Mesenchymal stem cell (in vitro differentiated cells and primary cell): ENCODE results near the gene MATN3.

Source experiments
- DNase-seq: peaks from one replicate; pipeline ENCODE4 v3.0.0-alpha.2; 2013
- H2AFZ ChIP-seq: one replicate; pipeline ENCODE4 v1.6.1; 2013; ENCODE audit warnings: low read depth, mild to moderate bottlenecking, control low read depth, inconsistent platforms, low read length, moderate library complexity
- H2AK5ac ChIP-seq: 2 replicates; pipeline ENCODE4 v1.6.1; 2013; ENCODE audit warnings: low read length, moderate library complexity, mild to moderate bottlenecking, inconsistent platforms; ENCODE audit not compliant: severe bottlenecking
- H2BK120ac ChIP-seq: one replicate; pipeline ENCODE4 v1.6.1; 2013; ENCODE audit warnings: low read depth, mild to moderate bottlenecking, inconsistent platforms, low read length, moderate library complexity
- H2BK12ac ChIP-seq, 2 experiments: one replicate each; pipeline ENCODE4 v1.6.1; 2013; ENCODE audit warnings: inconsistent platforms in 2 of 2, low read length in 2 of 2, mild to moderate bottlenecking in 2 of 2, moderate library complexity in 2 of 2, control low read depth in 1 of 2
- H2BK15ac ChIP-seq: one replicate; pipeline ENCODE4 v1.6.1; 2013; ENCODE audit warnings: mild to moderate bottlenecking, low read depth, inconsistent platforms; ENCODE audit not compliant: poor library complexity, severe bottlenecking
- H2BK5ac ChIP-seq: 2 replicates; pipeline ENCODE4 v1.6.1; 2013; ENCODE audit warnings: low read depth, mild to moderate bottlenecking, low read length, control low read depth, inconsistent platforms; ENCODE audit not compliant: poor library complexity, severe bottlenecking
- H3K14ac ChIP-seq, 2 experiments: one replicate each; pipeline ENCODE4 v1.6.1; 2013; ENCODE audit warnings: inconsistent platforms in 2 of 2, low read length in 2 of 2, control low read depth in 1 of 2, mild to moderate bottlenecking in 1 of 2, moderate library complexity in 1 of 2
- H3K18ac ChIP-seq, 2 experiments: one replicate each; pipeline ENCODE4 v1.6.1; 2013; ENCODE audit warnings: inconsistent platforms in 2 of 2, low read length in 2 of 2, control low read depth in 1 of 2, low read depth in 1 of 2, mild to moderate bottlenecking in 1 of 2
- H3K23ac ChIP-seq, 2 experiments: one replicate each; pipeline ENCODE4 v1.6.1; 2013; ENCODE audit warnings: inconsistent platforms in 2 of 2, low read length in 2 of 2, mild to moderate bottlenecking in 2 of 2, moderate library complexity in 2 of 2, control low read depth in 1 of 2
- H3K27ac ChIP-seq: 2 replicates; pipeline ENCODE4 v1.5.1; 2013; ENCODE audit warnings: mild to moderate bottlenecking, moderate library complexity, low read length, control low read depth, inconsistent platforms; ENCODE audit not compliant: poor library complexity, severe bottlenecking
- H3K27me3 ChIP-seq, 2 experiments: 2 replicates each; pipeline versions ENCODE4 v1.6.1 to v1.7.0; 2013; ENCODE audit warnings: low read length in 2 of 2, mild to moderate bottlenecking in 2 of 2, moderate library complexity in 2 of 2, control low read depth in 1 of 2, inconsistent platforms in 1 of 2; ENCODE audit not compliant: control insufficient read depth in 1 of 2, insufficient read depth in 1 of 2
- H3K36me3 ChIP-seq, 2 experiments: 2 replicates each; pipeline versions ENCODE4 v1.6.1 to v1.7.0; 2013; ENCODE audit warnings: low read length in 2 of 2, control low read depth in 1 of 2, inconsistent platforms in 1 of 2, low read depth in 1 of 2, mild to moderate bottlenecking in 1 of 2; ENCODE audit not compliant: insufficient read depth in 2 of 2, control insufficient read depth in 1 of 2
- H3K4ac ChIP-seq, 2 experiments: one replicate each; pipeline ENCODE4 v1.6.1; 2013; ENCODE audit warnings: inconsistent platforms in 2 of 2, low read length in 2 of 2, mild to moderate bottlenecking in 2 of 2, moderate library complexity in 2 of 2, control low read depth in 1 of 2, low read depth in 1 of 2
- H3K4me1 ChIP-seq: 2 replicates; pipeline ENCODE4 v1.6.1; 2013; ENCODE audit warnings: low read depth, low read length, control low read depth; ENCODE audit not compliant: control insufficient read depth, insufficient read depth
- H3K4me2 ChIP-seq: 2 replicates; pipeline ENCODE4 v1.6.1; 2013; ENCODE audit warnings: low read length, mild to moderate bottlenecking, inconsistent platforms; ENCODE audit not compliant: poor library complexity, severe bottlenecking
- H3K4me3 ChIP-seq, 2 experiments: 2 replicates each; pipeline versions ENCODE4 v1.5.1 to v1.7.0; 2013; ENCODE audit warnings: low read length in 2 of 2, mild to moderate bottlenecking in 2 of 2, control low read depth in 1 of 2, low read depth in 1 of 2; ENCODE audit not compliant: insufficient read depth in 1 of 2
- H3K79me1 ChIP-seq: replicated peaks from 2 replicates; pipeline ENCODE4 v1.6.1; 2013; ENCODE audit warnings: mild to moderate bottlenecking, control low read depth, low read length, inconsistent platforms; ENCODE audit not compliant: poor library complexity, severe bottlenecking
- H3K9ac ChIP-seq: 2 replicates; pipeline ENCODE4 v1.7.0; 2013; ENCODE audit warnings: mild to moderate bottlenecking, low read length, moderate library complexity
- H3K9me3 ChIP-seq: 2 replicates; pipeline ENCODE4 v1.7.0; 2013; ENCODE audit warnings: mild to moderate bottlenecking, low read length; ENCODE audit not compliant: control insufficient read depth
- H4K8ac ChIP-seq: one replicate; pipeline ENCODE4 v1.6.1; 2013; ENCODE audit warnings: inconsistent platforms, mild to moderate bottlenecking, low read length, moderate library complexity
- H4K91ac ChIP-seq: one replicate; pipeline ENCODE4 v1.6.1; 2013; ENCODE audit warnings: mild to moderate bottlenecking, low read length, inconsistent platforms
- WGBS: methylation state at CpG from one replicate; pipeline ENCODE4 v1.1.7; 2013; ENCODE audit warnings: mixed read lengths; 5-methylcytosine and 5-hydroxymethylcytosine counted together

MATN3 gene

GRCh38 chr2:20035955-20036666, 23.6 kb upstream of the MATN3 start:
- H3K27ac ChIP-seq = peak overlapping the region; percentile 1
- H3K4me1 ChIP-seq = peaks cover 4% of the 10 kb centered on the region
- H3K36me3 ChIP-seq = peaks cover 34 to 98% of the 10 kb centered on the region in 2 experiments
- DNase-seq = no peak
- no peak overlapping the region for H3K23ac ChIP-seq
- H3K79me1 ChIP-seq = peaks cover 24% of the 10 kb centered on the region
- no peak overlapping the region for H3K14ac ChIP-seq
- no peak overlapping the region for H4K91ac ChIP-seq
- no peak overlapping the region for H2BK120ac ChIP-seq
- no peak overlapping the region for H3K4me2 ChIP-seq
- WGBS = 79% methylated on average over 4 of the region's 4 CpGs
- H2BK15ac ChIP-seq = no peak overlapping the region
- H2BK5ac ChIP-seq = no peak overlapping the region
- H2AFZ ChIP-seq = no peak overlapping the region
- no peaks in the 10 kb centered on the region for H3K27me3 ChIP-seq
- no peaks in the 10 kb centered on the region for H3K9me3 ChIP-seq
- H3K9ac ChIP-seq = peak overlapping the region; percentile 41
- H3K4me3 ChIP-seq = no peak overlapping the region
- H2BK12ac ChIP-seq = no peak overlapping the region
- H3K4ac ChIP-seq = no peak overlapping the region
- H2AK5ac ChIP-seq = no peak overlapping the region
- H4K8ac ChIP-seq = no peak overlapping the region
- H3K18ac ChIP-seq = no peak overlapping the region

DNA sequence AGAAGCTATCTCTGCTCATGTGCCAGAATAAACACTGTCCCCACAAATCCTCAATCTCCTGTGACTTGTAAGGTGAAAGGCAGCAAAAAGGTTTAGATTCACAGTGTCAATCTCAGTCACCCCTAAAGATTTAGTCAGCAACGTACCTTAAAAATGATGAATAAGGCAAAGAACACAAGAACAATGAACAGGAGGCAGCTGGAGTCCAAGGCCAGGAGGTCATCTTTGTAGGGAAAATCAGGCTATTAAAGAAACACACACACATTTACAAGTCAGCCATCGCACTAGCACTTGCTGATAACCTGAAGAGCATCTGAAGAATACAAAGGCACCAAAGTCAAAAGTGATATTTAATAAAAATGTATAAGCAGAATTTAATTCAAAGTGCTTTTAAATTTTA, 22.4 kb upstream of the MATN3 start:
- H4K8ac ChIP-seq = no peak overlapping the region
- peaks cover 41 to 100% of the 10 kb centered on the region in 2 experiments for H3K36me3 ChIP-seq
- H2AFZ ChIP-seq = no peak overlapping the region
- peaks cover 23% of the 10 kb centered on the region for H3K79me1 ChIP-seq
- H2BK120ac ChIP-seq = no peak overlapping the region
- H2BK12ac ChIP-seq = no peak overlapping the region
- H2AK5ac ChIP-seq = no peak overlapping the region
- no peak overlapping the region for H2BK5ac ChIP-seq
- H3K4me2 ChIP-seq = no peak overlapping the region
- no peak overlapping the region for H3K14ac ChIP-seq
- H3K4me1 ChIP-seq = peaks cover 4% of the 10 kb centered on the region
- H3K23ac ChIP-seq = no peak overlapping the region
- H3K4me3 ChIP-seq = no peak overlapping the region
- no peak overlapping the region for H3K9ac ChIP-seq
- no peaks in the 10 kb centered on the region for H3K9me3 ChIP-seq
- no peak overlapping the region for H2BK15ac ChIP-seq
- no peak overlapping the region for H3K4ac ChIP-seq
- H3K18ac ChIP-seq = no peak overlapping the region
- WGBS = 89% methylated on average over 1 of the region's 2 CpGs
- H4K91ac ChIP-seq = no peak overlapping the region
- H3K27ac ChIP-seq = no peak overlapping the region
- DNase-seq = no peak
- no peaks in the 10 kb centered on the region for H3K27me3 ChIP-seq

GRCh38 chr2:20034218-20034617, 21.8 kb upstream of the MATN3 start:
- H3K79me1 ChIP-seq = peaks cover 23% of the 10 kb centered on the region
- H2AK5ac ChIP-seq = no peak overlapping the region
- H3K18ac ChIP-seq = no peak overlapping the region
- no peak overlapping the region for H3K27ac ChIP-seq
- no peak overlapping the region for H2BK5ac ChIP-seq
- H3K9me3 ChIP-seq = no peaks in the 10 kb centered on the region
- H2AFZ ChIP-seq = no peak overlapping the region
- H3K9ac ChIP-seq = no peak overlapping the region
- WGBS = 95% methylated on average over 4 of the region's 4 CpGs
- no peak overlapping the region for H3K4me2 ChIP-seq
- no peak for DNase-seq
- no peak overlapping the region for H4K91ac ChIP-seq
- H2BK120ac ChIP-seq = no peak overlapping the region
- no peak overlapping the region for H3K4me3 ChIP-seq
- no peak overlapping the region for H4K8ac ChIP-seq
- H3K23ac ChIP-seq = no peak overlapping the region
- no peak overlapping the region for H3K4ac ChIP-seq
- H3K27me3 ChIP-seq = no peaks in the 10 kb centered on the region
- peaks cover 35 to 100% of the 10 kb centered on the region in 2 experiments for H3K36me3 ChIP-seq
- H3K14ac ChIP-seq = no peak overlapping the region
- no peak overlapping the region for H2BK15ac ChIP-seq
- H3K4me1 ChIP-seq = peaks cover 4% of the 10 kb centered on the region
- no peak overlapping the region for H2BK12ac ChIP-seq

DNA sequence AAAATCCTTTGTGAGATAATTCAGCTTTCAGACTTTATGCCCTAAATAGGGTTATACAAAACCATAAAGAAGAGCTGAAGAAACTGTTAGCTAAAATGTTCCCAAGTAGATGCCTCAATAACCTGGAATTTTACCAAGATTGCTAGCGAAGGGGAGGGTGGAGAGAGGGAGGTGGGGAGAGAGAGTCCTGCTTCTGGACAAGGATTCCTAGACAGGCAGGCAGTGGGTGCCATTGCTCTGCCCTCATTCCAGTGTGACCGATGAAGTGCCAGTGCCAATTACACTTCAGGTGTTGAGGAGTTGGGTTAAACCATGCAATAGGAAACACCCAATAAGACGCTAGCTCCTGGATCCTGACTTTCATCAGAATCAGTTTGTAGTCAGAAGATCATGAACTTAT, 20.9 kb upstream of the MATN3 start:
- no peak overlapping the region for H3K4ac ChIP-seq
- peaks cover 29 to 100% of the 10 kb centered on the region in 2 experiments for H3K36me3 ChIP-seq
- no peak overlapping the region for H2BK15ac ChIP-seq
- H3K27me3 ChIP-seq = no peaks in the 10 kb centered on the region
- H2AFZ ChIP-seq = no peak overlapping the region
- H3K14ac ChIP-seq = no peak overlapping the region
- no peak overlapping the region for H2BK12ac ChIP-seq
- peaks cover 1% of the 10 kb centered on the region for H3K9me3 ChIP-seq
- H3K27ac ChIP-seq = no peak overlapping the region
- H2BK5ac ChIP-seq = no peak overlapping the region
- peaks cover 25% of the 10 kb centered on the region for H3K79me1 ChIP-seq
- H3K9ac ChIP-seq = no peak overlapping the region
- no peak overlapping the region for H3K4me3 ChIP-seq
- no peak overlapping the region for H4K91ac ChIP-seq
- no peak overlapping the region for H2BK120ac ChIP-seq
- H2AK5ac ChIP-seq = no peak overlapping the region
- DNase-seq = no peak
- peaks cover 4% of the 10 kb centered on the region for H3K4me1 ChIP-seq
- H3K23ac ChIP-seq = no peak overlapping the region
- 96% methylated on average over 3 of the region's 3 CpGs for WGBS
- H4K8ac ChIP-seq = no peak overlapping the region
- H3K4me2 ChIP-seq = no peak overlapping the region
- no peak overlapping the region for H3K18ac ChIP-seq
